Measurements from ENCODE around the gene TOB2.
A peak's percentile ranks its signal among the peaks of the same experiment; 100 is the strongest.
"Not testable (repeated sequence)": the region's sequence is repeated elsewhere in the genome, so short reads cannot be mapped to it uniquely, and the experiment has no call there.

The TOB2 gene

GRCh38 chr22:41407433-41407832 is 39.2 kb downstream of the TOB2 start:
- H3K4me1 ChIP-seq (ENCODE audit: control insufficient read depth, insufficient read depth, low read length, poor library complexity, severe bottlenecking): peaks cover 9% of the 10 kb centered on the region
- H3K27me3 ChIP-seq (replicated peaks; ENCODE audit: control insufficient read depth, insufficient read depth, low read length, poor library complexity, severe bottlenecking): no peaks in the 10 kb centered on the region
- no peak overlapping the region for H3K4me3 ChIP-seq (ENCODE audit: insufficient read depth, low read depth, low read length, poor library complexity, severe bottlenecking)
- no peaks in the 10 kb centered on the region for H3K9me3 ChIP-seq (ENCODE audit: control insufficient read depth, low read length)
- H3K27ac ChIP-seq (ENCODE audit: insufficient read depth, low read length, poor library complexity, severe bottlenecking): no peak overlapping the region
- no peak for DNase-seq
- H3K36me3 ChIP-seq (ENCODE audit: control insufficient read depth, insufficient read depth, low read length): no peaks in the 10 kb centered on the region

- no peaks in the 10 kb centered on the region for H3K36me3 ChIP-seq (ENCODE audit: control insufficient read depth, insufficient read depth, low read length)
- no peak overlapping the region for H3K27ac ChIP-seq (ENCODE audit: insufficient read depth, low read length, poor library complexity, severe bottlenecking)
- H3K9me3 ChIP-seq (ENCODE audit: control insufficient read depth, low read length): no peaks in the 10 kb centered on the region
- DNase-seq: no peak
- no peaks in the 10 kb centered on the region for H3K27me3 ChIP-seq (replicated peaks; ENCODE audit: control insufficient read depth, insufficient read depth, low read length, poor library complexity, severe bottlenecking)
- H3K4me3 ChIP-seq (ENCODE audit: insufficient read depth, low read depth, low read length, poor library complexity, severe bottlenecking): no peak overlapping the region
- H3K4me1 ChIP-seq (ENCODE audit: control insufficient read depth, insufficient read depth, low read length, poor library complexity, severe bottlenecking): no peaks in the 10 kb centered on the region
Observed at GRCh38 chr22:41406410-41406809, 40.2 kb downstream of the TOB2 start.

GRCh38 chr22:41405588-41405987 is 41.0 kb downstream of the TOB2 start:
- Histone ChIP-seq H3K9me3 (ENCODE audit: control insufficient read depth, low read length) (no peaks in the 10 kb centered on the region), H3K27me3 (replicated peaks; ENCODE audit: control insufficient read depth, insufficient read depth, low read length, poor library complexity, severe bottlenecking) (no peaks in the 10 kb centered on the region), H3K4me3 (ENCODE audit: insufficient read depth, low read depth, low read length, poor library complexity, severe bottlenecking) (no peak overlapping the region), H3K27ac (ENCODE audit: insufficient read depth, low read length, poor library complexity, severe bottlenecking) (no peak overlapping the region), H3K4me1 (ENCODE audit: control insufficient read depth, insufficient read depth, low read length, poor library complexity, severe bottlenecking) (no peaks in the 10 kb centered on the region), H3K36me3 (ENCODE audit: control insufficient read depth, insufficient read depth, low read length) (no peaks in the 10 kb centered on the region)
- DNase-seq: no peak

GRCh38 chr22:41403532-41404318 is 42.9 kb downstream of the TOB2 start:
- peak; percentile 57 to 77 (median 70) for DNase-seq
- Histone ChIP-seq H3K27me3 (replicated peaks; ENCODE audit: control insufficient read depth, insufficient read depth, low read length, poor library complexity, severe bottlenecking) (no peaks in the 10 kb centered on the region), H3K27ac (ENCODE audit: insufficient read depth, low read length, poor library complexity, severe bottlenecking) (no peak overlapping the region), H3K36me3 (ENCODE audit: control insufficient read depth, insufficient read depth, low read length) (no peaks in the 10 kb centered on the region), H3K4me1 (ENCODE audit: control insufficient read depth, insufficient read depth, low read length, poor library complexity, severe bottlenecking) (no peaks in the 10 kb centered on the region), H3K4me3 (ENCODE audit: insufficient read depth, low read depth, low read length, poor library complexity, severe bottlenecking) (no peak overlapping the region), H3K9me3 (ENCODE audit: control insufficient read depth, low read length) (no peaks in the 10 kb centered on the region)

GRCh38 chr22:41402851-41403250 is 43.8 kb downstream of the TOB2 start:
- H3K4me3 ChIP-seq (ENCODE audit: insufficient read depth, low read depth, low read length, poor library complexity, severe bottlenecking); H3K9me3 ChIP-seq (ENCODE audit: control insufficient read depth, low read length); H3K27me3 ChIP-seq (replicated peaks; ENCODE audit: control insufficient read depth, insufficient read depth, low read length, poor library complexity, severe bottlenecking); DNase-seq; H3K4me1 ChIP-seq (ENCODE audit: control insufficient read depth, insufficient read depth, low read length, poor library complexity, severe bottlenecking); H3K36me3 ChIP-seq (ENCODE audit: control insufficient read depth, insufficient read depth, low read length); H3K27ac ChIP-seq (ENCODE audit: insufficient read depth, low read length, poor library complexity, severe bottlenecking): not testable (repeated sequence)

GRCh38 chr22:41401781-41402648 is 44.6 kb downstream of the TOB2 start:
- Histone ChIP-seq H3K4me3 (ENCODE audit: insufficient read depth, low read depth, low read length, poor library complexity, severe bottlenecking) (no peak overlapping the region), H3K9me3 (ENCODE audit: control insufficient read depth, low read length) (no peaks in the 10 kb centered on the region), H3K27ac (ENCODE audit: insufficient read depth, low read length, poor library complexity, severe bottlenecking) (no peak overlapping the region), H3K27me3 (replicated peaks; ENCODE audit: control insufficient read depth, insufficient read depth, low read length, poor library complexity, severe bottlenecking) (no peaks in the 10 kb centered on the region), H3K36me3 (ENCODE audit: control insufficient read depth, insufficient read depth, low read length) (peaks cover 6% of the 10 kb centered on the region), H3K4me1 (ENCODE audit: control insufficient read depth, insufficient read depth, low read length, poor library complexity, severe bottlenecking) (no peaks in the 10 kb centered on the region)
- no peak for DNase-seq

GRCh38 chr22:41398921-41399320 is 47.7 kb downstream of the TOB2 start:
- no peak overlapping the region for H3K27ac ChIP-seq (ENCODE audit: insufficient read depth, low read length, poor library complexity, severe bottlenecking)
- H3K36me3 ChIP-seq (ENCODE audit: control insufficient read depth, insufficient read depth, low read length): peaks cover 35% of the 10 kb centered on the region
- DNase-seq: no peak

GRCh38 chr22:41397143-41397811 is 49.3 kb downstream of the TOB2 start:
- Histone ChIP-seq H3K4me1 (ENCODE audit: control insufficient read depth, insufficient read depth, low read length, poor library complexity, severe bottlenecking) (no peaks in the 10 kb centered on the region), H3K36me3 (ENCODE audit: control insufficient read depth, insufficient read depth, low read length) (peaks cover 37% of the 10 kb centered on the region)

More at GRCh38 chr22:41398921-41399320, 47.7 kb downstream of the TOB2 start:
- no peaks in the 10 kb centered on the region for H3K27me3 ChIP-seq (replicated peaks; ENCODE audit: control insufficient read depth, insufficient read depth, low read length, poor library complexity, severe bottlenecking)
- no peaks in the 10 kb centered on the region for H3K4me1 ChIP-seq (ENCODE audit: control insufficient read depth, insufficient read depth, low read length, poor library complexity, severe bottlenecking)
- H3K4me3 ChIP-seq (ENCODE audit: insufficient read depth, low read depth, low read length, poor library complexity, severe bottlenecking): no peak overlapping the region
- H3K9me3 ChIP-seq (ENCODE audit: control insufficient read depth, low read length): no peaks in the 10 kb centered on the region

GRCh38 chr22:41395531-41396240 is 50.9 kb downstream of the TOB2 start:
- no peak for DNase-seq
- H3K27me3 ChIP-seq (replicated peaks; ENCODE audit: control insufficient read depth, insufficient read depth, low read length, poor library complexity, severe bottlenecking): no peaks in the 10 kb centered on the region
- no peak overlapping the region for H3K27ac ChIP-seq (ENCODE audit: insufficient read depth, low read length, poor library complexity, severe bottlenecking)
- H3K9me3 ChIP-seq (ENCODE audit: control insufficient read depth, low read length): no peaks in the 10 kb centered on the region
- no peaks in the 10 kb centered on the region for H3K4me1 ChIP-seq (ENCODE audit: control insufficient read depth, insufficient read depth, low read length, poor library complexity, severe bottlenecking)
- H3K36me3 ChIP-seq (ENCODE audit: control insufficient read depth, insufficient read depth, low read length): peaks cover 41% of the 10 kb centered on the region
- H3K4me3 ChIP-seq (ENCODE audit: insufficient read depth, low read depth, low read length, poor library complexity, severe bottlenecking): no peak overlapping the region

More at GRCh38 chr22:41397143-41397811, 49.3 kb downstream of the TOB2 start:
- Histone ChIP-seq H3K9me3 (ENCODE audit: control insufficient read depth, low read length) (no peaks in the 10 kb centered on the region), H3K27me3 (replicated peaks; ENCODE audit: control insufficient read depth, insufficient read depth, low read length, poor library complexity, severe bottlenecking) (no peaks in the 10 kb centered on the region), H3K27ac (ENCODE audit: insufficient read depth, low read length, poor library complexity, severe bottlenecking) (no peak overlapping the region), H3K4me3 (ENCODE audit: insufficient read depth, low read depth, low read length, poor library complexity, severe bottlenecking) (no peak overlapping the region)
- no peak for DNase-seq

All from effector memory CD4-positive, alpha-beta T cell (primary cell).